Fibroblast of lung (primary cell): Measurements from ENCODE around the gene RXFP2.

Experiments
- CTCF ChIP-seq, 2 donors: IDR thresholded peaks in 1 of 2; conservative IDR thresholded peaks in 1 of 2; 1 replicate in 1 of 2; 2 replicates in 1 of 2; pipeline ENCODE4 v1.5.1; 2011 to 2012; ENCODE audit warnings: low read length in 2 of 2, control low read depth in 1 of 2, inconsistent platforms in 1 of 2, low read depth in 1 of 2, mild to moderate bottlenecking in 1 of 2
- EZH2 ChIP-seq: IDR thresholded peaks from 2 replicates; pipeline ENCODE4 v1.5.1; 2012; ENCODE audit warnings: low read length, control low read depth, mild to moderate bottlenecking; ENCODE audit errors: missing control alignments

- TF ChIP-seq CTCF (conservative IDR thresholded peaks at IDR 0.05 in 1 of 2, IDR thresholded peaks at IDR 0.05 in 1 of 2; ENCODE audit: low read depth in 1 of 2, low read length in 2 of 2) (no peak), EZH2 (no peak)
Measured at GRCh38 chr13:31761951-31762350, 22.6 kb downstream of the RXFP2 start.
